ENCODE results near the gene FCMR.

DNA sequence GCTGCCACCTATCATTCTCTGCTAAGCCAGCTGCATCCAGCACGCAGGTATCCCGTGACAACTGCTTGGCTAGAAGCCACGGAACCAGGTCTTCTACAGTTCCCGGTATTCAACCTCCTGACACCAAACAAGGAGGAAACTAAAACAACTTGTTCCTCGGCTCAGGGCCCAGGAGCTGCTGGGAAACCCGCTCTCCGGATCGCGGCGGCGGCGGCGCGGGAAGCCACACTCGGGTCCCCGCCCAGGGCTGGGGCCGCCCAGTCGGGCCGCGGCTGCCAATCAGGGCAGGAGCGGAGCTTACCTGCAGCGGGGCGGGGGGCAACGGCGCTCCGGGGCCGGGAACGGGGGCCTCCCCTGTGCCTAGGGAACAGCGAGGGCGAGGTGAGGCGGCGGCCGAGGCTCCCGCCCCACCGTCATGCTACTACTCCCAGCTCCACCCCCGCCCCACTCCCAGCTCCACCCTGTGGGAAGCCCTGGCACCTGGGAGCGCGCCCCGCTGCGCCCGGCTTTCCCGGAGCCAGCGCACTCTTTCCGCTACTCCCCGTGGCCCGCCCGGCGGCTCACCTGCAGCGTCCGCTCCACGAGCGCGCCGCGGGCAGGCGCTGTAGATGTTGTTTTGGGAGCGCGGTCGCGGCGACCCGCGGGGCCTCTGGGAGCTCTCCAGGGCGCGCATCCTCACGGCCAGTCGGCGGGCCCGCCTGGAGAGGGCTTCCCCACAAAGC, 12.4 kb downstream of the FCMR start:
- no peak for TF ChIP-seq EZH2 (IDR thresholded peaks at IDR 0.05; ENCODE audit: borderline replicate concordance, insufficient read depth, low read depth, low read length, poor library complexity, severe bottlenecking)
- TF ChIP-seq, protein P1, sequence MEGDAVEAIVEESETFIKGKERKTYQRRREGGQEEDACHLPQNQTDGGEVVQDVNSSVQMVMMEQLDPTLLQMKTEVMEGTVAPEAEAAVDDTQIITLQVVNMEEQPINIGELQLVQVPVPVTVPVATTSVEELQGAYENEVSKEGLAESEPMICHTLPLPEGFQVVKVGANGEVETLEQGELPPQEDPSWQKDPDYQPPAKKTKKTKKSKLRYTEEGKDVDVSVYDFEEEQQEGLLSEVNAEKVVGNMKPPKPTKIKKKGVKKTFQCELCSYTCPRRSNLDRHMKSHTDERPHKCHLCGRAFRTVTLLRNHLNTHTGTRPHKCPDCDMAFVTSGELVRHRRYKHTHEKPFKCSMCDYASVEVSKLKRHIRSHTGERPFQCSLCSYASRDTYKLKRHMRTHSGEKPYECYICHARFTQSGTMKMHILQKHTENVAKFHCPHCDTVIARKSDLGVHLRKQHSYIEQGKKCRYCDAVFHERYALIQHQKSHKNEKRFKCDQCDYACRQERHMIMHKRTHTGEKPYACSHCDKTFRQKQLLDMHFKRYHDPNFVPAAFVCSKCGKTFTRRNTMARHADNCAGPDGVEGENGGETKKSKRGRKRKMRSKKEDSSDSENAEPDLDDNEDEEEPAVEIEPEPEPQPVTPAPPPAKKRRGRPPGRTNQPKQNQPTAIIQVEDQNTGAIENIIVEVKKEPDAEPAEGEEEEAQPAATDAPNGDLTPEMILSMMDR (IDR thresholded peaks at IDR 0.05), result peak; percentile 8

Data from B cell (primary cell).